ENCODE data around the gene THSD7A.

- TF ChIP-seq EZH2 (IDR thresholded peaks at IDR 0.05) (no peak), EZH2phosphoT487 (IDR thresholded peaks at IDR 0.05) (no peak), CTCF (IDR thresholded peaks at IDR 0.05) (no peak)
Measured at GRCh38 chr7:11727864-11728263, 104.1 kb downstream of the THSD7A start.

Measured in neural progenitor cell (in vitro differentiated cells).